B cell (primary cell): Measurements from ENCODE around the gene TNFRSF12A.

ENCODE experiments used
- EZH2 ChIP-seq: IDR thresholded peaks from 2 replicates; pipeline ENCODE4 v1.6.1; 2012; ENCODE audit warnings: borderline replicate concordance, low read depth, mild to moderate bottlenecking, moderate library complexity, low read length; ENCODE audit not compliant: insufficient read depth, poor library complexity, severe bottlenecking
- TF ChIP-seq, protein P1 (sequence below): fragments of 200-600 bp; IDR thresholded peaks from one replicate; pipeline ENCODE4 v1.8.0; 2022; ENCODE audit warnings: antibody characterized with exemption, mild to moderate bottlenecking

- no peak for TF ChIP-seq EZH2
- TF ChIP-seq, protein P1, sequence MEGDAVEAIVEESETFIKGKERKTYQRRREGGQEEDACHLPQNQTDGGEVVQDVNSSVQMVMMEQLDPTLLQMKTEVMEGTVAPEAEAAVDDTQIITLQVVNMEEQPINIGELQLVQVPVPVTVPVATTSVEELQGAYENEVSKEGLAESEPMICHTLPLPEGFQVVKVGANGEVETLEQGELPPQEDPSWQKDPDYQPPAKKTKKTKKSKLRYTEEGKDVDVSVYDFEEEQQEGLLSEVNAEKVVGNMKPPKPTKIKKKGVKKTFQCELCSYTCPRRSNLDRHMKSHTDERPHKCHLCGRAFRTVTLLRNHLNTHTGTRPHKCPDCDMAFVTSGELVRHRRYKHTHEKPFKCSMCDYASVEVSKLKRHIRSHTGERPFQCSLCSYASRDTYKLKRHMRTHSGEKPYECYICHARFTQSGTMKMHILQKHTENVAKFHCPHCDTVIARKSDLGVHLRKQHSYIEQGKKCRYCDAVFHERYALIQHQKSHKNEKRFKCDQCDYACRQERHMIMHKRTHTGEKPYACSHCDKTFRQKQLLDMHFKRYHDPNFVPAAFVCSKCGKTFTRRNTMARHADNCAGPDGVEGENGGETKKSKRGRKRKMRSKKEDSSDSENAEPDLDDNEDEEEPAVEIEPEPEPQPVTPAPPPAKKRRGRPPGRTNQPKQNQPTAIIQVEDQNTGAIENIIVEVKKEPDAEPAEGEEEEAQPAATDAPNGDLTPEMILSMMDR = no peak
Measured at GRCh38 chr16:2974319-2975056, 45.7 kb upstream of the TNFRSF12A start.
